ENCODE measurements around the gene ADK. TPM values are rescaled to one million over a fixed set of nuclear protein-coding genes. Genes with fewer than 3 reads are reported as not detected.
A peak's percentile ranks its signal among the peaks of the same experiment; 100 is the strongest.

ADK gene
- total and polyA plus RNA-seq, 11 donors: 20.8 to 55.5 (median 39.8) TPM

- H3K4me3 ChIP-seq: no peak overlapping the region
- no peak overlapping the region for H3K27ac ChIP-seq
- TF ChIP-seq CTCF (IDR thresholded peaks at IDR 0.05) (no peak), POLR2A (IDR thresholded peaks at IDR 0.05) (no peak)
- intact Hi-C loops (cut with DNase I): no loop called here
- no peaks in the 10 kb centered on the region for H3K36me3 ChIP-seq
- no peaks in the 10 kb centered on the region for H3K9me3 ChIP-seq
- peaks cover 0 to 13% (median 3%) of the 10 kb centered on the region in 12 donors for H3K4me1 ChIP-seq
- DNase-seq (no peak), ATAC-seq (peak in 1 of 4 donors; percentile 22)
- H3K27me3 ChIP-seq: no peaks in the 10 kb centered on the region
Observed at GRCh38 chr10:74683067-74683466, 532.0 kb downstream of the ADK start.

DNA sequence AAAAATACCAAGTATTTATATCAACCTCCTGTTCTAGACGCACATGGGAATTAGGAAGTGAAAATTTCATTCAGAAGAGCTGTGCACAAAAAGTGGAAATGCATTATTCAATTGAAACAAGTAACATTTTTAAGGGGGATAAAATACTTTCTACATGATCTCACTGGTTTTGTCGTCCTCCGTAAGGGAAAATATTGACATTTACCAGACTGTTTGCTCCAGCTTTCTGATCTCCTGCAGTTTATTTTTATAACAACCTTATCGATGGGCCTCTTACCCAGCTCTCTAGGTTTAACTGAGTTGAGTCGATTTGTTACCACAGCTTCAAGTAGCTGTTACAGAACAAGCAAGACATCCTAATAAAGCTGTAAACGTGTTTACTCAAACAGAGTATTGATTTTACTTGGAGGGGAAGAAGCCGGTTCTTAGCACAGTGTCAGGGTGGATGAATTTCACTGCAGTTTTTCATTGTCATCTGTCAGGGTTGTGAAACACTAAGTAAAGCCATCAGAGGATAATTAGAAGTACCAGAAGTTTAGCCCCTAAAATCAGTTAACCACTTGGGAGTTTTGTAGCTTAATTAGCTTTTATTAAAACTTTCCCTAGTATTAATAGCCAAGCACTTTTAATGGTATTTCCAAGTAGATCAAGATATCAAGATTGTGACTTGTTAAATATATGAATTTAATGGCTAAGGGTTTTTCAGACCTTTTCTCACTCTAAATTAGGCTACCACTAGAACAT, 532.8 kb downstream of the ADK start:
- no peaks in the 10 kb centered on the region for H3K36me3 ChIP-seq
- peaks cover 0 to 13% (median 3%) of the 10 kb centered on the region in 12 donors for H3K4me1 ChIP-seq
- peak overlapping the region in 1 of 12 donors; percentile 21 for H3K27ac ChIP-seq
- no peak overlapping the region for H3K4me3 ChIP-seq
- intact Hi-C loops (cut with DNase I): no loop called here
- H3K9me3 ChIP-seq: no peaks in the 10 kb centered on the region
- no peaks in the 10 kb centered on the region for H3K27me3 ChIP-seq
- WGBS, 4 donors: 23 to 27% (median 26%) methylated on average over 7 of the region's 7 CpGs
- ATAC-seq (peak; percentile 30 to 81 (median 68)), DNase-seq (no peak)
- TF ChIP-seq CTCF (IDR thresholded peaks at IDR 0.05) (no peak), POLR2A (IDR thresholded peaks at IDR 0.05) (no peak)

DNA sequence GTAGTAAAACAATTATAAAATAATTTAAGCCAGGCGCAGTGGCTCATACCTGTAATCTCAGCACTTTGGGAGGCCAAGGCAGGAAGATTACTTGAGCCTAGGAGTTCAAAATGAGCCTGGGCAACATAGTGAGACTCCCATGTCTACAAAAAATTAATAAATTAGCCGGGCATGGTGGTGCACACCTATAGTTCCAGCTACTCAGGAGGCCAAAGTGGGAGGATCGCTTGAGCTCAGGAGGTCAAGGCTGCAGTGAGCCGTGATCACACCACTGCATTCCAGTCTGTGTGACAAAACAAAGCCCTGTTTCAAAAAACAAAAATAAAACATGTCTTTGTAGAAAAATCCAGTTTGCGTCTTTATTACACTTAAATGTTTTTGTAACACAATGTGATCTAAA, 533.4 kb downstream of the ADK start:
- Histone ChIP-seq H3K4me3 (no peak overlapping the region), H3K4me1 (peaks cover 0 to 13% (median 3%) of the 10 kb centered on the region in 12 donors), H3K36me3 (no peaks in the 10 kb centered on the region), H3K27me3 (no peaks in the 10 kb centered on the region), H3K27ac (no peak overlapping the region), H3K9me3 (no peaks in the 10 kb centered on the region)
- intact Hi-C loops (cut with DNase I): no loop called here
- DNase-seq (no peak), ATAC-seq (no peak)
- WGBS, 4 donors: 78 to 89% (median 88%) methylated on average over 5 of the region's 5 CpGs
- TF ChIP-seq POLR2A (IDR thresholded peaks at IDR 0.05) (no peak), CTCF (IDR thresholded peaks at IDR 0.05) (no peak)

- no peaks in the 10 kb centered on the region for H3K27me3 ChIP-seq
- DNase-seq (no peak), ATAC-seq (no peak)
- no peak overlapping the region for H3K27ac ChIP-seq
- no peaks in the 10 kb centered on the region for H3K36me3 ChIP-seq
- H3K4me3 ChIP-seq: no peak overlapping the region
- 95 to 100% (median 97%) methylated on average over 1 of the region's 1 CpG for WGBS, 4 donors
- TF ChIP-seq POLR2A (IDR thresholded peaks at IDR 0.05) (no peak), CTCF (IDR thresholded peaks at IDR 0.05) (no peak)
- intact Hi-C loops (cut with DNase I): no loop called here
- no peaks in the 10 kb centered on the region for H3K9me3 ChIP-seq
- peaks cover 0 to 13% (median 3%) of the 10 kb centered on the region in 12 donors for H3K4me1 ChIP-seq
Observed at GRCh38 chr10:74685564-74685963, 534.5 kb downstream of the ADK start.

All from heart left ventricle (tissue), 16 donors.